GM19395 (cell line): ENCODE results near the gene SEC14L3.

Source experiments
- ATAC-seq: cut with Tn5 transposase; IDR thresholded peaks from one replicate; pipeline ENCODE4 v1.9.1; 2021; ENCODE audit warnings: mild to moderate bottlenecking, moderate library complexity; ENCODE audit not compliant: unreplicated experiment

SEC14L3 gene

GRCh38 chr22:30445438-30446145 lies 26.2 kb downstream of the SEC14L3 start:
- ATAC-seq: no peak

DNA sequence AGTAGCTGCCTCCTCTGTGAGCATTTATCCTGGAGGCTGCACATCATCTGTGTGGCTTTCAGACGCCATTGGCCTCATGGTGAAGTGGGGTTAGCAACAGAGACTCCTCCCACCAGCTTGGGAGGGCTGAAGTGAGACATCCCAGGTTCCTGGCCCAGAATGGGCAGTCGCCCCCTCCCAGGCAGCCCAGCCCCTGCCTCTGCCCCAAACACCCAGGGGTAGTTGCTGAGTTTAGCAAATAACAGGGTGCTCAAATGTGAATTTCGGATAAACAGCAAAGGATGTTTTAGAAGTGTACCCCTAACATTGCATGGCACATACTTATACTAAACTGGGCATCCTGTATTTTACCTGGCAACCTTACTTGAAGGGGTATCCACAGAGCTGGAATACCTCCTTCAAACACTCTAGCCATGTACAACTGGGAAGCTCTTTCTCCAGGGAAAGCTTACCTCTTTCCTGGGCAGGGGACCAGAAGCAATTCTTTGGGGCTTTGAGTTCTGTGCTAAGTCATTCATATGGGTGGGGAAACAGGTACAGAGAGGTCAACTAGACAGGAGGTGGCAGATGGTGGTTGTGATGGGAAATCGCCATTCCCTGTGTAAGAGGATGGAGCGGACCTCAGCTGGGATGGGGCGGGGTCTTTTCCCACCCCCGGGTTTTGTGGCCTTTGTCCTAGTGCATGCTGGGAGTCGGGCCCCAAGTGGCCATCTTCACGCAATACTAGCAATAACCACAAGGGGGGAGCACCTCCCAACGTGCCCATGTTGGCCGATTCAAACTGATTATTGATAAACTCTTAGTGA lies 27.0 kb downstream of the SEC14L3 start:
- ATAC-seq: no peak

- no peak for ATAC-seq
Observed at GRCh38 chr22:30441088-30441487, 30.7 kb downstream of the SEC14L3 start.

DNA sequence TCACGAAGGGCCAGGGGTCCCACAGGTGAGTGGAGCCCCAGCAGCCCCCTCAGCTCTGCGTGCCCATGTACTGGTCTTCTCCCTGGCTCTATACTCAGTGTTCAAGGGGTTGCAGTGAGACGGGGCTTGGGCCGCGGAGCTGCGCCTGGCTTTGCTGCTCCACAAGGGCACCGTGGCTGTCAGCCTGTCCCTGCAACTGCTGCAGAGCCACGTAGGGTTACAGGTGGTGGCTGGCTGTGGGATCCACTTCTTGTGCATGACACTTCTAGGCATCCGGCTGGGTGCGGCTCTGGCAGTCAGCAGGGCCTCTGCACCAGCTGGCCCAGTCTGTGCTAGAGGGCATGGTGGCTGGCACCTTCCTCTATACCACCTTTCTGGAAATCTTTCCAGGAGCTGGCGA lies 32.0 kb downstream of the SEC14L3 start:
- ATAC-seq: no peak

DNA sequence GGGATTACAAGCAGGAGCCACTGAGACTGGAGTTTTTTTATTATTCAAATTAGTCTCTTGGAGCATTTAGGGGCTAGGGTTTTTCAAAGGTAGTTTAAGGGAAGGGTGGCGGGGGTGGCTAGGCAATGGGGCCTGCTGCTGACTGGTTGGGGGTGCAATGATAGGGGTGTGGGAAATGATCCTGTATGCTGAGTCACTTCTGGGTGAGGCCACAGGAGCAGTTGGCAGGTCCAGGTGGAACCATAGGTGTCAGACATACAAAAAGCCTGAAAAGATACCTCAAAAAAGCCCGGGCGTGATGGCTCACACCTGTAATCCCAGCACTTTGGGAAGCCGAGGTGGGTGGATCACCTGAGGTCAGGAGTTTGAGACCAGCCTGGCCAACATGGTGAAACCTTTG lies 32.6 kb downstream of the SEC14L3 start:
- ATAC-seq: no peak

GRCh38 chr22:30438559-30438958 lies 33.3 kb downstream of the SEC14L3 start:
- no peak for ATAC-seq

- no peak for ATAC-seq
Observed at GRCh38 chr22:30436196-30436595, 35.6 kb downstream of the SEC14L3 start.

DNA sequence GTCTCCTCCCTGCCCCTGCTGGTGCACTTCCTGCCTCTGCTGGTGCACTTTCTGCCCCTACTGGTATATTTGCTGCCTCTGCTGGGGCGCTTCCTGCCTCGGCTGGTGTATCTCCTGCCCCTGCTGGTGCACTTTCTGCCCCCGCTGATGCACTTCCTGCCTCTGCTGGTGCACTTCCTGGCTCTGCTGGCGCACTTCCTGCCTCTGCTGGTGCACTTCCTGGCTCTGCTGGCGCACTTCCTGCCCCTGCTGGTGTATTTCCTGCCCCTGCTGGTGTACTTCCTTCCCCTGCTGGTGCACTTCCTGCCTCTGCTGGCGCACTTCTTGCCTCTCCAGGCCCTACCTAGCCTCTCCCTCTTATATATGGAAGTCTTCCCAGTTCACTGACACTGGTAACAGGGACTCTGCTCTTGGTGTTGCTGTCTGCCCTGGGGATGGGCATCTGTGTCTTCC lies 36.1 kb downstream of the SEC14L3 start:
- no peak for ATAC-seq

DNA sequence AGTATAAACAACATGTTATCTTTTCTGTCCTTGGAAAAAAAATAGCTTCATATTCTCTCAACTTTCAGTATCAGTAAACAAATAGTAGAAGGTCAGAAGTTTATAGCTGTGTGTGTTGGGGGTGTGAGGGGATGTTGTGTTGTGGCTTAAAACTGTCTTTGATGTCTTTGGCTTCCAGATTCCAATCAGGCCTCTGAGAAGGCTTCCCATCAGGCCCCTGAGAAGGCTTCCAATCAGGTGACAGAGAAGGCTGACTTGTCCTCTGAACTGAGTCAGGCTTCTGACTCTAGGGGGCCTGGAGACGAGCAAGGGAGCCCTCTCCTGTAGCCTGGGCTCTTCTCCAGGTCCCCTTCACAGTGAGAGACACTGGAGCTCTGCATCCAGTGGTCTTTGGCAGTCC lies 37.0 kb downstream of the SEC14L3 start:
- no peak for ATAC-seq

GRCh38 chr22:30433773-30434172 lies 38.0 kb downstream of the SEC14L3 start:
- no peak for ATAC-seq

DNA sequence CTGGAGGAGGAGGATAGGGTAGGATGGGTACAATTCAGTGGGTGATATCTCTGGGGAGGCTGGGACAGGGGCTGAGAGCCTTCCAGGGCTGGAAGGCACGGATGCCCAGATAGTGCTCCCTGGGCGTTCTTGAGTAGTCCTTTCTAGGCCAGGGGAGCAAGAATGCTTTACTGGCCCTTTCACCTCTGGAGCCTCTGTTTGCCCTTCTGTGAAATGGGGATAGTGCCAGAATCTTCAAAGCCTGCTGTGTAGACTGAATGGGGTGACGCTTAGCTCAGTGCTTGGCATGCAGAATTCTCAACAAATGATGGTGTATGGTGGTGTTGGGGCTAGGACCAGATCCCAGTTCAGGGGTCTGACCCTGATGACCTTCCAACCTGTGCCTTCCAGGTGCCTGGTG lies 38.6 kb downstream of the SEC14L3 start:
- ATAC-seq: no peak

GRCh38 chr22:30432520-30432919 lies 39.3 kb downstream of the SEC14L3 start:
- no peak for ATAC-seq

GRCh38 chr22:30432096-30432495 lies 39.7 kb downstream of the SEC14L3 start:
- no peak for ATAC-seq

- no peak for ATAC-seq
Observed at GRCh38 chr22:30430933-30431332, 40.9 kb downstream of the SEC14L3 start.

DNA sequence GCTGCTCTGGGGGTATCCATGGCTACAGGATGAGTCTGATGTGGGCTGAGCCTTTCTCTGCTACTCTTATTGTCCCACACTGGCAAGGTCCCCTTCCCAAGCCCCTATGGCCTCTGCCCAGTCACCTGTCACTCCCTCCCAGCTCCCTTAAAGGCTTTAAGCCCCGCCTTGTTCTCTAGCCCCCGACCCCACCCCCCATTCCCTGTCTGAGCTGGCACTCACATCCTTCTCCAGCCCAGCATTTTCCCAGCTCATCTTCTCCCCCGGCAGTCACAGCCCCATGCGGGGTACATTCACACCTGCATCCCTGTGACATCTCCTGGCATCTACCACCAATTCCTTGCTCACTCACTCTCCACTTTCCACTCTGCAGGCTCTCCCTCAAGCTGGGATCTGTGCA lies 41.9 kb downstream of the SEC14L3 start:
- no peak for ATAC-seq

- ATAC-seq: no peak
Observed at GRCh38 chr22:30427871-30428270, 43.9 kb downstream of the SEC14L3 start.

GRCh38 chr22:30426388-30427353 lies 45.1 kb downstream of the SEC14L3 start:
- ATAC-seq: no peak

DNA sequence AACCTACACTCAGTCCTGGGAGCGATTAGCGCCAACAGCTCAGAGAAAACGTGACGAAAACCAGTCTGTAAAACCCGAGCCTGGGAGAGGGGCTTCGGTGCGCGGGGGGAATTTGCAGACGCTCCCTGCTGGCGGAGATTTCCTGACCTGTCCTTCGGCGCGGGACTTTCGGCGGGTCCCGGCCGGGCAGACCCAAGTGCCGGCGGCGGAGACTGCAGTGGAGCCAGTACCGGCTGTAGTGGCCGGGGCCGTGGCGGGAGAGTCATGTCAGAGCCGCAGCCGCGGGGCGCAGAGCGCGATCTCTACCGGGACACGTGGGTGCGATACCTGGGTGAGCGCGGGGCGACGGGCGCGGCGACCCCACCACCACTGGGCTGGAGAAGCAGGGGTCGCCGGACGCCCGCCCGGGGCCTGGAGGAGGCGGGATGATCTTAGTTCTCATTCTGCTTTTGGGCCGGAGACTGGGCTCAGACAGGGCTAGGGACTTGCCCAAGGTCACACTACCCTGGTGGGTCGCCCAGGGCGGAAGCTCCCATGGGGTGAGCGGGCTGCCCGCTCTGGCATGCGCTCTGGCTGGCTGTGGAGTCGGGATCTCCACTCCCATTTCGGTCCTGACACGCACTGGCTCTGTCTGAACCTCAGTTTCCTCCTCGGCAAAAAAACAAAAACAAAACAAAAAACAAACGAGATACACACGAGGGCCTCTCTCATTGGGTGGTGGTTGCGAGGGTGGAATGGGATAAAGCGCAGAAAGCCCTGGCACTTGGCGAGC lies 46.0 kb downstream of the SEC14L3 start, which contains the start of gene MTFP1:
MTFP1 (plus strand) TSS at position 153 of the 772 bp plus-strand sequence; CDS start at position 265, 112 bp downstream.
- ATAC-seq: no peak

GRCh38 chr22:30425327-30425615 lies 46.5 kb downstream of the SEC14L3 start:
- no peak for ATAC-seq

GRCh38 chr22:30424534-30425326 lies 47.1 kb downstream of the SEC14L3 start:
- ATAC-seq: no peak
